Measurements from ENCODE around the gene MIEF2. TPM values are rescaled to one million over a fixed set of nuclear protein-coding genes. Genes with fewer than 3 reads are reported as not detected.

The MIEF2 gene
- total RNA-seq, 6 experiments from 2014 or later, result 5.9 to 10.6 (median 7.1) TPM

DNA sequence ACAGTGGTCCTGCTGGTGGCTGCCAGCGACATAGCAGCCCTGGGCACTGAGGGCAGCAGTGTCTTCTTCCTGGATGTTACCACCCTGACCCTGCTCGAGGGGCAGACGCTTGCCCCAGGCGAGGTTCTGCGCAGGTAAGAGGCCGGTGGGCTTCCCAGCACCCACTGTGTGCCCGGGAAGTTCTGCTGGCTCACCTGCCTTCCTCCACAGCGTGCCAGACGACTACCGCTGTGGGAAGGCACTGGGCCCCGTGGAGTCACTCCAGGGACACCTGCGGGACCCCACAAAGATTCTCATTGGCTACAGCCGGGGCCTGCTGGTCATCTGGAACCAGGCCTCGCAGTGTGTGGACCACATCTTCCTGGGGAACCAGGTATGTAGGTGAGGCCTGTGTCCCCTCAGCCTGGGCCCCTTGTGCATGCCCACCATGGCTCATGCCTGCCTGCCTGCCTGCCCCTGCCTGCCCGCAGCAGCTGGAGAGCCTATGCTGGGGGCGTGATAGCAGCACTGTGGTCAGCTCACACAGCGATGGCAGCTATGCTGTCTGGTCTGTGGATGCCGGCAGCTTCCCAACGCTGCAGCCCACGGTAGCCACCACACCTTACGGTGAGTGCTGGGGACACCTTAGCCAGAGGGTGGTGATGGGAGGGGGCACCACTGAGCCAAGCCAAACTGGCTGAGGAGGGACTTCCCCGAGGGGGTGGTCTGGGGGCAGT lies 26.5 kb upstream of the MIEF2 start:
- H3K4me3 ChIP-seq, result no peak overlapping the region
- no peaks in the 10 kb centered on the region for H3K9me3 ChIP-seq
- WGBS (ENCODE audit: insufficient coverage, low coverage, low lambda C conversion rate, missing lambda C conversion rate), result no CpG with 5 or more reads among the region's 22 CpGs
- ATAC-seq (no peak), DNase-seq (no peak)
- intact Hi-C loops (cut with DNase I), result no loop called here
- no peak for TF ChIP-seq POLR2A (IDR thresholded peaks at IDR 0.05)
- TF ChIP-seq, protein P1, sequence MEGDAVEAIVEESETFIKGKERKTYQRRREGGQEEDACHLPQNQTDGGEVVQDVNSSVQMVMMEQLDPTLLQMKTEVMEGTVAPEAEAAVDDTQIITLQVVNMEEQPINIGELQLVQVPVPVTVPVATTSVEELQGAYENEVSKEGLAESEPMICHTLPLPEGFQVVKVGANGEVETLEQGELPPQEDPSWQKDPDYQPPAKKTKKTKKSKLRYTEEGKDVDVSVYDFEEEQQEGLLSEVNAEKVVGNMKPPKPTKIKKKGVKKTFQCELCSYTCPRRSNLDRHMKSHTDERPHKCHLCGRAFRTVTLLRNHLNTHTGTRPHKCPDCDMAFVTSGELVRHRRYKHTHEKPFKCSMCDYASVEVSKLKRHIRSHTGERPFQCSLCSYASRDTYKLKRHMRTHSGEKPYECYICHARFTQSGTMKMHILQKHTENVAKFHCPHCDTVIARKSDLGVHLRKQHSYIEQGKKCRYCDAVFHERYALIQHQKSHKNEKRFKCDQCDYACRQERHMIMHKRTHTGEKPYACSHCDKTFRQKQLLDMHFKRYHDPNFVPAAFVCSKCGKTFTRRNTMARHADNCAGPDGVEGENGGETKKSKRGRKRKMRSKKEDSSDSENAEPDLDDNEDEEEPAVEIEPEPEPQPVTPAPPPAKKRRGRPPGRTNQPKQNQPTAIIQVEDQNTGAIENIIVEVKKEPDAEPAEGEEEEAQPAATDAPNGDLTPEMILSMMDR (IDR thresholded peaks at IDR 0.05), result no peak
- H3K36me3 ChIP-seq, result no peaks in the 10 kb centered on the region
- no peaks in the 10 kb centered on the region for H3K27me3 ChIP-seq
- H3K27ac ChIP-seq, result no peak overlapping the region
- H3K4me1 ChIP-seq, result no peaks in the 10 kb centered on the region

DNA sequence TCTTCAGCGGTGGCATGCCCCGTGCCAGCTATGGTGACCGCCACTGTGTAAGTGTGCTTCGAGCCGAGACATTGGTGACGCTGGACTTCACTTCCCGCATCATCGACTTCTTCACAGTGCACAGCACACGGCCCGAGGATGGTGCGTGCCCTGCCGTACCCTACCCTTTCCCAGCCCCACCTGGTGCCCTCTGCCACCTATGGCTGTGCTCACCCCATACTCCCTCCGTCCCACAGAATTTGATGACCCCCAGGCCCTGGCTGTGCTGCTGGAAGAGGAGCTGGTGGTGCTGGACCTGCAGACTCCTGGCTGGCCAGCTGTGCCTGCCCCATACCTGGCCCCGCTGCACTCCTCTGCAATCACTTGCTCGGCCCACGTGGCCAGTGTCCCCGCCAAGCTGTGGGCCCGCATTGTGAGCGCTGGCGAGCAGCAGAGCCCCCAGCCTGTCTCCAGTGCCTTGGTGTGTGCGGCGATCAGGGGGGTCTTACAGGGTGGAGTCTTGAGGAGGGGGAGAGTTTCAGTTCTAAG lies 25.5 kb upstream of the MIEF2 start:
- intact Hi-C loops (cut with DNase I), result no loop called here
- Histone ChIP-seq H3K4me3 (no peak overlapping the region), H3K27me3 (no peaks in the 10 kb centered on the region), H3K36me3 (no peaks in the 10 kb centered on the region), H3K4me1 (no peaks in the 10 kb centered on the region), H3K27ac (no peak overlapping the region), H3K9me3 (no peaks in the 10 kb centered on the region)
- TF ChIP-seq, protein P1 (IDR thresholded peaks at IDR 0.05), result no peak
- TF ChIP-seq POLR2A (IDR thresholded peaks at IDR 0.05), result no peak
- 95% methylated on average over 11 of the region's 22 CpGs for WGBS (ENCODE audit: insufficient coverage, low coverage, low lambda C conversion rate, missing lambda C conversion rate)
- ATAC-seq (no peak), DNase-seq (no peak)

DNA sequence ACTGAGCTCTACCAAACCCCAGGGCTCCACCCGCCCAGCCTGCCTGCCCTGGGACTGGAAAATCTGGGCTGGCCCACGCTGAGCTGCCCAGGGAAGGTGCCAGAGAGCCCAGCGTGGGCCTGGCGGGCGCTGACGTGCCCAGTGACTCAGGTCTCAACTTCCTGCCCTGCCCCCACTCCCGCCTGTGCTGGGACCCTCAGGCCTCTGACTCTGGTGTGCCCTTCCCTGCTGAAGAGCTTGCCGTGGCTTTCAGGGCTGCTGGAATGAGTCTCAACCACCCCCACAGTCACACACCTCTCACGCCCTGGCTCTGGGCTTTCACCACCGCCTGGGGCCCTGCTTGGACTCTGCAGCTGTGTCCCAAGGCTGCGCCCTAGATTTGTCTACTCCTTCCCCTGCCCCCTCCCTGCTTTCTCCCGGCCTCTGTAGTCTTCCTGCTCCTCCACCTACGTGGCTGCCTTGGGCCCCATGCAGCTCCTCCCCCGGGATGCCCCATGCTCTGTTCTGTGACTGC lies 24.7 kb upstream of the MIEF2 start:
- intact Hi-C loops (cut with DNase I), result no loop called here
- Histone ChIP-seq H3K4me1 (no peaks in the 10 kb centered on the region), H3K27me3 (no peaks in the 10 kb centered on the region), H3K4me3 (no peak overlapping the region), H3K27ac (no peak overlapping the region), H3K9me3 (no peaks in the 10 kb centered on the region), H3K36me3 (no peaks in the 10 kb centered on the region)
- TF ChIP-seq, protein P1 (IDR thresholded peaks at IDR 0.05), result no peak
- TF ChIP-seq POLR2A (IDR thresholded peaks at IDR 0.05), result no peak
- no peak for ATAC-seq
- no peak for DNase-seq
- 82% methylated on average over 6 of the region's 14 CpGs for WGBS (ENCODE audit: insufficient coverage, low coverage, low lambda C conversion rate, missing lambda C conversion rate)

DNA sequence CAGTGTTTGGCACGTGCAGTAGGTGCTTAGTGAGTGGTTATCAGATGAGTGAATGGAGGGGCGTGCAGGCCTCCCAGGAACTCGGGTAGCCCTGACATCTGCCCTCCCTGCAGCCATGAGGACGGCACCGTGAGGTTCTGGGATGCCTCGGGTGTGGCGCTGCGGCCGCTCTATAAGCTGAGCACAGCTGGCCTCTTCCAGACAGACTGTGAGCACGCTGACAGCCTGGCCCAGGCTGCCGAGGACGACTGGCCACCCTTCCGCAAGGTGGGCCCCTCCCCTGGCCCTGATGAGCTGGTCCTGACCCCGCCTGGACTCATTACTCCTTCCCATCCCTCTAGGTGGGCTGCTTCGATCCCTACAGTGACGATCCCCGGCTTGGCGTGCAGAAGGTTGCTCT lies 24.0 kb upstream of the MIEF2 start:
- ATAC-seq (no peak), DNase-seq (no peak)
- TF ChIP-seq POLR2A (IDR thresholded peaks at IDR 0.05), result no peak
- TF ChIP-seq, protein P1 (IDR thresholded peaks at IDR 0.05), result no peak
- no peak overlapping the region for H3K4me3 ChIP-seq
- H3K36me3 ChIP-seq, result no peaks in the 10 kb centered on the region
- no peaks in the 10 kb centered on the region for H3K4me1 ChIP-seq
- intact Hi-C loops (cut with DNase I), result no loop called here
- no peaks in the 10 kb centered on the region for H3K27me3 ChIP-seq
- WGBS (ENCODE audit: insufficient coverage, low coverage, low lambda C conversion rate, missing lambda C conversion rate), result no CpG with 5 or more reads among the region's 18 CpGs
- H3K27ac ChIP-seq, result no peak overlapping the region
- H3K9me3 ChIP-seq, result no peaks in the 10 kb centered on the region

Data from right lobe of liver (tissue), 6 donors.